Forelimb muscle (tissue), 1 donor: Measurements from ENCODE around the gene SFXN3. TPM values are rescaled to one million over a fixed set of nuclear protein-coding genes. Genes with fewer than 3 reads are reported as not detected.

ENCODE experiments used
- DNase-seq: peaks from one replicate; pipeline ENCODE4 v3.0.0-alpha.2; 2013; ENCODE audit warnings: low read depth
- polyA plus RNA-seq: library from polyadenylated mRNA; unstranded; fragments of 120-200 nt; gene quantifications from one replicate; pipeline ENCODE4 v1.2.1, GENCODE V29; 2013; ENCODE audit not compliant: insufficient read length

SFXN3 gene
- polyA plus RNA-seq, 1 donor = 22.5 TPM

DNA sequence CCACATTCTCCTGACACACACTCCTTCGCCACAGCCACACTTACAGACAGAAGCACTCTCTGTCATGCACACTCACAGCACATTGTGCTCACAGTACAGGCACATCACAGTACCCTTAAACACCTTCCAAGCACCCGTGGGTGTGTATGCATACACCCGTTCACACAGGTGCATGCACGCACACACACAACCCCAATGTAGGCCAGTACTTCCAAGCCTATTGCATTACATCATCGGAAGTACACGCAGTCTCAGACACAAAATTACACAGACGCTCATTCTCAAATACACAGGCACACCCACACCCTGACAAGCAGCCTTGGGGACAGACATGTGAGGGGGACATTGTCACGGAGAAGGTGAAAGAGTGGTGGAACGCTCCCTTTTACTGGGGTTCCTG lies 41.9 kb downstream of the SFXN3 start:
- DNase-seq = no peak

DNA sequence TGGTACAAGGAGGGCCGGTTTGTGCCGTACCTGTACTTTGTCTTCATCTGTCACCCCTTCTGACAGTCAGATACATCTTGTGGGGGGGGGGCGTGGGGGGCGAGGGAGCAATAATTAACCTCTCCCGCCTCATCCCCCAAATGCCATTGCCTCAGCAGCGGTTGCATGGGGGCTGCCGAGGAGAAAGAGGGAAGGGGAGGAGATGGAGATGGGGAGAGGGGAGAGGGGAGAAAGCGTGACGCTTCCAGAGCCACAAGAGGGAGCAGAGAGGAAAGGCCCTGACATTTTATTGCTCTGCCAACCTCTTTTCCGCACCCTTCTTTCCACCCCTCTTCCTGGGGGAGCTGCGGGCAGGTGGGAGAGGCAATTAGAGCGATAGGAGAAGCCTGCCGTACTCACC lies 42.6 kb downstream of the SFXN3 start:
- no peak for DNase-seq

DNA sequence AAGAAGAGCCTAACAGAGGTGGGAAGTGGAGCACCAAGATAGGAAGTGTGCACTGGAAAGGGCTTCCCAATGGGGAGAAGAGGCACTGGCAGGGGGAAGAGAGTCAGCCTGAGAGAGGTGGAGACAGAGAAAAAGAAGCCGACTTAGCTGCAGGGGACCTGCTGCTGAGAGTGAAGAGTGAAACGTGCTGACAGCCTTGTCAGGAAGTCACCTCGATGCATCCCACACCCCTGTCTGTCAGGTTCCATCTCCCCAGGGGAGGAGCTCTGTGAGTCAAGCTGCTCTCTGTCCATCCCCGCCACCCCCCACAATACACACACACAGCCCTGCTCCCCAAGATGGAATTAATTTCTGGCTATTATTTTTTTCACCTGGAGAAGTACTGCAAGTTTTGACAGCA lies 44.7 kb downstream of the SFXN3 start:
- DNase-seq = no peak

DNA sequence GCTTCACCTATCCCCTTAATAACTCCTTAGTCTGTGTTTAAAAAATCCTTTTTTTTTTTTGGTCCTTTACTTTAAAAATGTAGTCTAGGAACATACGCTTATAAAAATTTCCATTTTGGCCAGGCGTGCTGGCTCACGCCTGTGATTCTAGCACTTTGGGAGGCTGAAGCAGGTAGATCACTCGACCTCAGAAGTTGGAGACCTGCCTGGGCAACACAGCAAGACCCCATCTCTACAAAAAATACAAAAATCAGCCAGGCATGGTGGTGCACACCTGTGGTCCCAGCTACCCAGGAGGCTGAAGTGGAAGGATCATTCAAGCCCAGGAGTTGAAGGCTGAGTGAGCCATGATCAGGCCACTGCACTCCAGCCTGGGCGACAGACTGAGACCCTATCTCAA lies 45.6 kb downstream of the SFXN3 start:
- no peak for DNase-seq

DNA sequence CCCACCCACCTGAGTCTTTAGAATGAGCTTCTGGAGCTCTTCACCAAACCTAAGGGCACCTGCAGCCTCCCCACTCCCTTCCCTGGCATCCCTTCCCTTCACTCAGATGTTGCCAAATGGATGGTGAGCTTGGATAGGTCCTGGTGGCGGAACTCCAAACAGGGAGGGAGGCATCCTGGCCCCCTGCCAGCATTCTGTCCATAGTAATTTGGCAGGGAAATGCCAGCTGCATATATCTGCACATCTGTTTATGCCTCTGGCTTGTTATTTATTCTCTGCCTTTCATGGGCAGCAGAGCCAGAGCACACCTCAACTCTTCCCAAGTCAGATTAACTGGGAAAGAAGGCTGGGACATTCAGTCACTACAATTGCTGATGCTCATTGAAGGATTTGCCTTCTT lies 48.8 kb downstream of the SFXN3 start:
- DNase-seq = no peak

DNA sequence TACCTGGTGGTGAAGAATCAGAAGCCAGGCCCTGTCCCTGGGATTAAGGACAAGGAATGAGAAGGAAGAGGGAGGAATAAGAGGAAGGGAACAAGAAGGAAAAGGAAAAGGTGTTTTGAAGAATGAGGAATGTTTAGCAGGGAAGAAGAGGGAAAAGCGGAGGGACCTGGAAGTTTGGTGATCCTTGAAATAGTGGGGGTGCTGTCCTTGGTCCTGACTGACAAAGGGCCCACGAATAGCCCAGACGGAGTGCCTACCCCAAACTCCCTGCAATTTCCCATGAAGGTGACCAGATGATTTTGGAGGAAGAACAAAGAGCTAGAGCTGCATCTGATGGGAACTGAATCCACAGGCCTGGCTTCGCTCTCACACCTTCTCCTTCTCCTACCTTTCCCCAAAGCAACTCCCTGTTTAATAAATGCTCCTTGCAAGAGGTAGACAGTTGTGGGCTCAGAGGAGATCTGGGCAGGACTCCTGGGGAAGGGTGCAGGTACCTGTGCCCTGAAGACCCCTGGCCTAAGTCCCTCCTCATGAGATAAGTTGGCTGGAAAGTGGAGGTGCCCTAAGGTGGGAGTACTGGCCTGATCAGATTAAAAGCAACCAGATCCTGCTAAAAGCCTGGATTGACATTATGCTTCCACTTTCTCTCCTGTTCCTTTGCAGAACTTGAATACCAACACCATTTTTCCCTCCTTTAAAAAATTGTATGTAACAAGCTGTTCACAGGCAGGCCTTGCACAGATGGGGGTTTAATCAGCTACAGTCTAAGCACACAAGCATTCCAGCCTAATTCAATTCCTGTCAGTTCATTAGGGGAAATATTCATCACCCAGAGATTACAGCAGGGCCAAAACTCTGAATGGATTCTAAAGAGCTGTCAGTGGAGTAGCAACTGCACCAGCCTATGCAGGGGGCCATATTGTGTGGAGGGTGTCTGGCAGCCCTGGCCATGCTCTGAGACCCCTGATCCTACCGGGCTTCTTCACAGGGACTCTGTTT lies 50.2 kb downstream of the SFXN3 start:
- no peak for DNase-seq

DNA sequence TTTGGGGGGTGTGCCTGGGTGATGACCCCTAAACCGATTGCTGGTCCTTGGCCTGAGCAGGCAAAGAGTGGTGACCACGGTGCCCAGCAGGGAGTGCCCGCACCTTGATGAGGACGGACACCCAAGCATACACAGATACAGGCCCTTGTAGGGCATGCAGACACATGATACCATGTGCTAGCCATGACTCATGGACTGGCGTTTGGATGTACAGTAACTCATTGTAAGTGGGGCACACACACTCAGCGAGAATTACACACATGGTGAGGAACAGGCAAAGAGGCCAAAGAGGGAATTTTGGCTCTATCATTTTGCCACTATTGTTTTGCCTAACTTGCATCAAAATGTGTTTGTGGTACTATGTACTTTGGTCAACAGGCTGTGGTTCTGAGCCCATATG lies 54.8 kb downstream of the SFXN3 start:
- no peak for DNase-seq

DNA sequence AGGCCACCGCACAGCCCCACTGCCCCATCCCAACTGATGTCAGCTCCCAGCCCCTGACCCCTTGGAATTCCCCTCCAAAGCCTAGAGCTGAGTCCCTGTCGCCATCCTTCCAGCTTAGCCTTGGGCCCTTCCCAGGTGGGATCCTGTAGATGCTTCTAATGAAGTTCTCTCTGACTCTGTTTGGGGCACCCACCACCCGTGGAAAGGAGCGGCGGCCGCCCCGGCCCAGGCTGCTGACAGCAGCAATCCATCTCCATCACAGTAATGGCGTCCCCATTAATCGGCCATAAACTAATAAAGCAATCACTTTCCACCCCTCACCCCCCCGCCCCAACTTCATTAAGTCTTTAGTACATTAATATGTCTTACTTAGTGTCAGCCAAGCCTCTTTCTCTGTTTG lies 56.3 kb downstream of the SFXN3 start:
- no peak for DNase-seq

DNA sequence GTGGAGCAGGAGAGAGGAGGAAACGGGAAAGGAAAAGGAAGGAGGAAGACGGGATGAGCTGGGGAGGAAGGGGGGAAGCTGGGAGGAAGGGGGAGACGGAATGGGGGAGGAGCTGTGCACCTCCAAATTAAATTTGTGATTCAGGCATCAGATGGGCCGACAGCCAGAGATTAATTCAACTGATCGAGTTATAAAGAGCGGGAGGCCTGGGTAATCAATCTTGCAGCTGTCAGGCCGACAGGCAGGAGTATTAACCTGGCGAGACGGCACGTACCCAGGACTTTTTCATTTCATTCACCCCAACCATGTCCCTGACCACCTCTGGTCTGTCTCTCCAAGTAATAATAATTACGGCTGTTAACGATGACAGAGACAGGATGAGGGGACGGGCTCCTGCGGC lies 56.9 kb downstream of the SFXN3 start:
- DNase-seq = no peak

DNA sequence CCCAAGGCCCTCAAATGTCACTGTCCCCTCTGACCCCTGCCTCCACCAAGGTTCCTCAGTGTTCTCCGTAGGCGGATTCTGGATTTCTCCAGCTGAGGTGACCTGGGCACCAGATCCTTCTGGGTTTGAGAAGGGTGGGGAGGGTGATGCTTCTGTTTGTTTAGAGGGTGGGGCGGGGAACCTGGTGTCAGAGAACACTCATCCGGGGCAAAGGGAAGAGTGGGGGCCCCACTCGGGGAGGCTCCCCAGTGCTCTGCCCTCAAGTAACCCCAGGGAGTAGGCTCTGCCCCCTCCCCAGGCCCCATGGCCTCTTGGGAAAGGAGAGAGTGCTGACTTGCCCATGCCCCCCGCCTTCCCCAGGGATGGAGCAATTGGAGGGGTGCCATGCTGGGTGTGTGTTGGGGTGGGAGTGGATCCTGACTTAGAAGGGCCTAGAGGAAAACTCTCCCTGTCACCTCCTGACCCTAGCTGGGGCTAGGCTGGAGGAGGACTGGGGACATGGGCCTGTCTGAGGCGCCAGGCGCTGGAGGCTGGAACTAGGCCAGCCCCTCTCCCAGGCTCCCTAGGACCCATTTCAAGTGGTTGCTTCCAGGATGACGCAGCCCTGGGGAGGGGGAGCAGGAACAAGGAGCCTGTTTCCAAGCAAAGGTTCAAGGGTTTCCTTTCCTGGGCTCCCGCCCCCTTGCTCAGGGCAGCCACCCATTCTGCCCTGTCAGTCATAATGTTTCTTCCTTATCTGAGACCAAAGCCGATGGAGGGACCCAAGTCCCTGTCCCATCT lies 58.7 kb downstream of the SFXN3 start:
- no peak for DNase-seq

DNA sequence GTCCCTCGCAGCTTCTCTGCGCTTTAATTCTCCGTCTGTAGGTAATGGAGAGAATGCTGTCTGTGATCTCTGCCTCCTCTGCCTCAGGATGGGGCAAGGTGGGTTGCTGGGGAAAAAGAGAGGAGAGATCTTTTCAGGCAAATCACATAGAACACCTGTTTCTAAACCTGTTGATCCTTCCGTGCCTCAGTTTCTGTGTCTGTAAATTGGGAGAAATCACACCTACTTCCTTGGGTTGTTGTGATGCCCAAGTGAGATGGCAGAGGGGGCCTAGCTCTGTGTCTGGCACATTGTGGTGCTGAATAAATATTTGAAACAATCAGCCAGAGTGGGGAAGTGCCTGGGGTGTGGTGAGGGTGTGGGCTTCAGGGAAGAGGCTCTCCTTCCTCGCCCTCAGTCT lies 59.6 kb downstream of the SFXN3 start:
- no peak for DNase-seq

Other genes with a start within 250 kb of the SFXN3 start
- gene SLF2, start 118.3 kb upstream of the SFXN3 start, polyA plus RNA-seq = 87.6 TPM
- 6.7 TPM for gene SEMA4G, start 61.7 kb upstream of the SFXN3 start, polyA plus RNA-seq
- 73.6 TPM for gene MRPL43, start 43.7 kb upstream of the SFXN3 start, polyA plus RNA-seq
- 9.3 TPM for gene TWNK, start 43.7 kb upstream of the SFXN3 start, polyA plus RNA-seq
- 60.9 TPM for gene LZTS2, start 31.4 kb upstream of the SFXN3 start, polyA plus RNA-seq
- 1.6 TPM for gene PDZD7, start 105 bp upstream of the SFXN3 start, polyA plus RNA-seq
- gene KAZALD1, start 30.8 kb downstream of the SFXN3 start, polyA plus RNA-seq = 28.0 TPM
- not detected for gene TLX1, start 100.1 kb downstream of the SFXN3 start, polyA plus RNA-seq
- gene LBX1, start 198.2 kb downstream of the SFXN3 start, polyA plus RNA-seq = 9.6 TPM